IMR-90 (cell line): ENCODE measurements around the gene IVNS1ABP. TPM values are rescaled to one million over a fixed set of nuclear protein-coding genes. Genes with fewer than 3 reads are reported as not detected.

Experiments used
- ATAC-seq: fragments of 200-7000 bp; cut with Tn5 transposase; 2 replicates; pipeline ENCODE4 v1.9.1; 2020; ENCODE audit warnings: low read depth, mild to moderate bottlenecking, moderate library complexity
- BruUV-seq: library from RNA; stranded (reverse); fragments of 400-500 nt; replicated peaks from 2 replicates; lab custom pipeline; 2021; lab: Mats Ljungman, UMichigan
- CTCF ChIA-PET: fragments of 300-600 bp; formaldehyde crosslinking; extraction: SDS; loops from one replicate; lab custom pipeline; 2021; ENCODE audit warnings: antibody characterized with exemption; lab: Yijun Ruan, JAX
- POLR2A ChIA-PET: fragments of 300-600 bp; sonication (Branson Sonifier 250); formaldehyde crosslinking; loops from one replicate; lab custom pipeline; 2022; ENCODE audit warnings: antibody characterized with exemption; ENCODE audit not compliant: unreplicated experiment; lab: Charles Lee
- DNase-seq: peaks from one replicate; pipeline ENCODE4 v3.0.0; 2013
- H2AFZ ChIP-seq: replicated peaks from 2 replicates; pipeline ENCODE3; 2013; ENCODE audit warnings: low read length, mild to moderate bottlenecking; ENCODE audit not compliant: poor library complexity
- H2AK5ac ChIP-seq: 2 replicates; pipeline ENCODE4 v1.6.1; 2013; ENCODE audit warnings: low read depth, low read length, inconsistent platforms
- H2AK9ac ChIP-seq: replicated peaks from 2 replicates; pipeline ENCODE3; 2013; ENCODE audit warnings: mild to moderate bottlenecking, low read depth, low read length, moderate library complexity; ENCODE audit not compliant: poor library complexity
- H2BK120ac ChIP-seq: 2 replicates; pipeline ENCODE4 v1.6.1; 2013; ENCODE audit warnings: low read depth, low read length, inconsistent platforms
- H2BK15ac ChIP-seq: 3 replicates; pipeline ENCODE4 v1.6.1; 2013; ENCODE audit warnings: low read depth, low read length, inconsistent platforms
- H2BK20ac ChIP-seq: 2 replicates; pipeline ENCODE4 v1.6.1; 2013; ENCODE audit warnings: low read depth, mild to moderate bottlenecking, inconsistent platforms, low read length, moderate library complexity
- H2BK5ac ChIP-seq: 2 replicates; pipeline ENCODE4 v1.6.1; 2013; ENCODE audit warnings: mild to moderate bottlenecking, low read depth, low read length, inconsistent platforms; ENCODE audit not compliant: poor library complexity, severe bottlenecking
- H3K14ac ChIP-seq: replicated peaks from 2 replicates; pipeline ENCODE4 v1.6.1; 2013; ENCODE audit warnings: low read depth, low read length, inconsistent platforms
- H3K18ac ChIP-seq: 2 replicates; pipeline ENCODE4 v1.6.1; 2013; ENCODE audit warnings: low read depth, low read length, control low read depth
- H3K23ac ChIP-seq: 2 replicates; pipeline ENCODE4 v1.6.1; 2013; ENCODE audit warnings: low read depth, low read length, inconsistent platforms
- H3K27ac ChIP-seq: 2 replicates; pipeline ENCODE4 v1.5.1; 2013; ENCODE audit warnings: mild to moderate bottlenecking, control low read depth, low read length; ENCODE audit not compliant: insufficient read depth
- H3K27me3 ChIP-seq: 2 replicates; pipeline ENCODE4 v1.6.1; 2013; ENCODE audit warnings: low read length; ENCODE audit not compliant: control insufficient read depth, insufficient read depth
- H3K36me3 ChIP-seq: 2 replicates; pipeline ENCODE4 v1.6.1; 2013; ENCODE audit warnings: low read length, mixed read lengths; ENCODE audit not compliant: control insufficient read depth, insufficient read depth
- H3K4ac ChIP-seq: 2 replicates; pipeline ENCODE4 v1.6.1; 2013; ENCODE audit warnings: low read depth, low read length, inconsistent platforms
- H3K4me1 ChIP-seq: 2 replicates; pipeline ENCODE4 v1.6.1; 2013; ENCODE audit warnings: low read length, mixed read lengths; ENCODE audit not compliant: control insufficient read depth, insufficient read depth
- H3K4me2 ChIP-seq: 2 replicates; pipeline ENCODE4 v1.6.1; 2013; ENCODE audit warnings: low read depth, mild to moderate bottlenecking, control low read depth, low read length, moderate library complexity
- H3K4me3 ChIP-seq: 2 replicates; pipeline ENCODE4 v1.5.1; 2013; ENCODE audit warnings: low read depth, mild to moderate bottlenecking, control low read depth, low read length, moderate library complexity; ENCODE audit not compliant: insufficient read depth
- H3K56ac ChIP-seq: 2 replicates; pipeline ENCODE4 v1.6.1; 2013; ENCODE audit warnings: low read length, inconsistent platforms; ENCODE audit not compliant: insufficient read depth; ENCODE audit errors: extremely low read depth
- H3K79me1 ChIP-seq, 2 experiments: 2 replicates each; pipeline ENCODE4 v1.6.1; 2013; ENCODE audit warnings: low read length in 2 of 2, inconsistent platforms in 1 of 2, low read depth in 1 of 2
- H3K9ac ChIP-seq: 2 replicates; pipeline ENCODE4 v1.6.1; 2013; ENCODE audit warnings: low read depth, low read length, control low read depth
- H3K9me1 ChIP-seq: 2 replicates; pipeline ENCODE4 v1.6.1; 2013; ENCODE audit warnings: low read length, inconsistent platforms; ENCODE audit not compliant: insufficient read depth
- H3K9me3 ChIP-seq: 2 replicates; pipeline ENCODE4 v1.6.1; 2013; ENCODE audit warnings: low read length; ENCODE audit not compliant: control insufficient read depth, insufficient read depth
- H4K20me1 ChIP-seq: 2 replicates; pipeline ENCODE4 v1.6.1; 2013; ENCODE audit warnings: low read length, inconsistent platforms; ENCODE audit not compliant: insufficient read depth
- H4K5ac ChIP-seq: 2 replicates; pipeline ENCODE4 v1.6.1; 2013; ENCODE audit warnings: mild to moderate bottlenecking, low read depth, low read length, control low read depth
- H4K8ac ChIP-seq, 2 experiments: 2 replicates each; pipeline ENCODE4 v1.6.1; 2013; ENCODE audit warnings: low read depth in 2 of 2, low read length in 2 of 2, control low read depth in 1 of 2, inconsistent platforms in 1 of 2
- H4K91ac ChIP-seq: 2 replicates; pipeline ENCODE4 v1.6.1; 2013; ENCODE audit warnings: low read depth, low read length, inconsistent platforms; ENCODE audit not compliant: insufficient read depth
- CHD1 ChIP-seq: IDR thresholded peaks from 2 replicates; pipeline ENCODE4 v1.6.1; 2012; ENCODE audit warnings: low read depth, low read length, improper control_type of control experiment
- MAZ ChIP-seq: IDR thresholded peaks from 2 replicates; pipeline ENCODE4 v1.6.1; 2012; ENCODE audit warnings: low read depth, mild to moderate bottlenecking, low read length, improper control_type of control experiment, moderate library complexity, borderline replicate concordance
- NFE2L2 ChIP-seq: fragments of 150-350 bp; IDR thresholded peaks from 2 replicates; pipeline ENCODE4 v1.6.1; 2016; ENCODE audit warnings: low read depth, mild to moderate bottlenecking, low read length
- POLR2A ChIP-seq: IDR thresholded peaks from 2 replicates; pipeline ENCODE4 v1.6.1; 2012; ENCODE audit warnings: mild to moderate bottlenecking, low read depth, low read length
- RAD21 ChIP-seq: IDR thresholded peaks from 2 replicates; pipeline ENCODE4 v1.6.1; 2012; ENCODE audit warnings: low read length, improper control_type of control experiment
- RCOR1 ChIP-seq: IDR thresholded peaks from 2 replicates; pipeline ENCODE4 v1.6.1; 2012; ENCODE audit warnings: mild to moderate bottlenecking, low read length, improper control_type of control experiment; ENCODE audit not compliant: insufficient replicate concordance
- RFX5 ChIP-seq: IDR thresholded peaks from 2 replicates; pipeline ENCODE4 v1.8.0; 2012; ENCODE audit warnings: low read depth, mild to moderate bottlenecking, low read length, moderate library complexity
- WGBS, 2 experiments: methylation state at CpG; one replicate each; pipeline versions ENCODE4 v1.1.5 to v1.1.7; 2013; ENCODE audit warnings: missing lambda C conversion rate in 2 of 2; ENCODE audit not compliant: insufficient read length in 1 of 2; ENCODE audit errors: extremely low coverage in 2 of 2; 5-methylcytosine and 5-hydroxymethylcytosine counted together
- dilution Hi-C: fragments of 300-500 bp; cut with HindIII; formaldehyde crosslinking; loops from one replicate; pipeline ENCODE4 v1.14.3; 2018; ENCODE audit warnings: low sequenced_read_pairs; ENCODE audit not compliant: unreplicated experiment
- in situ Hi-C: fragments of 300-500 bp; cut with MboI; formaldehyde crosslinking; loops from 3 replicates; pipeline ENCODE4 v1.14.3; 2019; ENCODE audit warnings: low sequenced_read_pairs, inconsistent platforms, mixed read lengths
- intact Hi-C: fragments of 100-400 bp; cut with micrococcal nuclease; formaldehyde crosslinking; loops from 2 replicates; pipeline ENCODE4 v1.10.0; 2022
- polyA plus RNA-seq, 3 experiments: library from polyadenylated mRNA; depleted of rRNA; stranded (reverse); fragments of >200 nt; gene quantifications; 2 replicates each; pipeline ENCODE4 v1.2.3, GENCODE V29; 2012; ENCODE audit warnings: low replicate concordance in 1 of 3
- total RNA-seq: library from RNA; depleted of rRNA; stranded (reverse); fragments of >200 nt; gene quantifications from 2 replicates; pipeline ENCODE4 v1.2.3, GENCODE V29; 2012
- TF ChIP-seq, protein P1 (sequence below): fragments of 150-350 bp; IDR thresholded peaks from 2 replicates; pipeline ENCODE4 v1.6.1; 2016; ENCODE audit warnings: low read depth, mild to moderate bottlenecking, low read length, moderate library complexity, borderline replicate concordance
- TF ChIP-seq, protein P2 (sequence below): fragments of 150-350 bp; IDR thresholded peaks from 2 replicates; pipeline ENCODE4 v1.6.1; 2017; ENCODE audit warnings: mild to moderate bottlenecking, antibody characterized with exemption, low read length, low read depth

IVNS1ABP gene
- total and polyA plus RNA-seq, 2 of the 4 experiments (the other 2 are of a cell fraction), result 21.8 to 26.7 TPM

DNA sequence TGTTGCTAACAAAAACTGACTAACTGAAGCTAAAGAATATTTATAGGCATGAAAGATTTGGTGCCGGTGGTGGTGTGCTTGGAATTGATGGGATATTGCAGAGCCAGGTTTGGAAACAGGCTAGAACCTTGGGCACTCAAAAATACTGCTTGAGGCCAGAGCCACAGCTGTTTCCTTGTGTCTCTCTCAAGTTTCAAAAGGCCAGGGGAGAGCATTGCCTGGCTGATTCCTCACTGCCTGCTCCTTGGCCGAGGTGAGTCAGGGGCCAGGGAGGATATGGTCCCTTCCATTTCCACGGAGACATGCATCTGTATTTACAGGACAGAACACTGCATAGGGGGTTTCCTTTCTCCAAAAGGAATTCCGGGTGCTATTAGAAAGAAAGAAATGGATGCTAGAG is 36.1 kb upstream of the IVNS1ABP start:
- no peak overlapping the region for H3K4me3 ChIP-seq
- H2AFZ ChIP-seq, result no peak overlapping the region
- H3K9me3 ChIP-seq, result no peaks in the 10 kb centered on the region
- no peak overlapping the region for H2AK5ac ChIP-seq
- no peak overlapping the region for H3K9ac ChIP-seq
- in situ Hi-C loops (no loop called here), dilution Hi-C loops (no loop called here), intact Hi-C loops (no loop called here)
- no peaks in the 10 kb centered on the region; the same call in 1 of the 2 replicates for H3K9me1 ChIP-seq
- no peak overlapping the region for H3K4me2 ChIP-seq
- no peak overlapping the region for H2BK120ac ChIP-seq
- ATAC-seq, result no peak
- no peak for TF ChIP-seq CHD1
- TF ChIP-seq RAD21, result no peak
- no peak for TF ChIP-seq NFE2L2
- TF ChIP-seq, protein P1, sequence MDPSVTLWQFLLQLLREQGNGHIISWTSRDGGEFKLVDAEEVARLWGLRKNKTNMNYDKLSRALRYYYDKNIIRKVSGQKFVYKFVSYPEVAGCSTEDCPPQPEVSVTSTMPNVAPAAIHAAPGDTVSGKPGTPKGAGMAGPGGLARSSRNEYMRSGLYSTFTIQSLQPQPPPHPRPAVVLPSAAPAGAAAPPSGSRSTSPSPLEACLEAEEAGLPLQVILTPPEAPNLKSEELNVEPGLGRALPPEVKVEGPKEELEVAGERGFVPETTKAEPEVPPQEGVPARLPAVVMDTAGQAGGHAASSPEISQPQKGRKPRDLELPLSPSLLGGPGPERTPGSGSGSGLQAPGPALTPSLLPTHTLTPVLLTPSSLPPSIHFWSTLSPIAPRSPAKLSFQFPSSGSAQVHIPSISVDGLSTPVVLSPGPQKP, result no peak
- TF ChIP-seq, protein P2, sequence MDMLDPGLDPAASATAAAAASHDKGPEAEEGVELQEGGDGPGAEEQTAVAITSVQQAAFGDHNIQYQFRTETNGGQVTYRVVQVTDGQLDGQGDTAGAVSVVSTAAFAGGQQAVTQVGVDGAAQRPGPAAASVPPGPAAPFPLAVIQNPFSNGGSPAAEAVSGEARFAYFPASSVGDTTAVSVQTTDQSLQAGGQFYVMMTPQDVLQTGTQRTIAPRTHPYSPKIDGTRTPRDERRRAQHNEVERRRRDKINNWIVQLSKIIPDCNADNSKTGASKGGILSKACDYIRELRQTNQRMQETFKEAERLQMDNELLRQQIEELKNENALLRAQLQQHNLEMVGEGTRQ, result no peak
- no peak for TF ChIP-seq POLR2A
- no peak for TF ChIP-seq MAZ
- TF ChIP-seq RCOR1, result no peak
- TF ChIP-seq RFX5, result no peak
- H4K5ac ChIP-seq, result no peak overlapping the region
- no peak overlapping the region for H2BK20ac ChIP-seq
- no peak overlapping the region for H2BK5ac ChIP-seq
- H3K23ac ChIP-seq, result no peak overlapping the region
- no peak overlapping the region for H3K56ac ChIP-seq
- H3K36me3 ChIP-seq, result no peaks in the 10 kb centered on the region
- CTCF ChIA-PET, result interaction anchor here (0.6 kb wide), 3 partner anchors 35 to 141 kb away, joined by 3 to 4 read pairs (median 3); no protein-coding TSS in a partner anchor
- no peak overlapping the region for H3K27ac ChIP-seq
- POLR2A ChIA-PET, result no interaction called here
- no peaks in the 10 kb centered on the region for H4K20me1 ChIP-seq
- no TSS peak for BruUV-seq
- H3K79me1 ChIP-seq, result no peaks in the 10 kb centered on the region
- H4K8ac ChIP-seq, result no peak overlapping the region
- H2AK9ac ChIP-seq, result no peak overlapping the region
- WGBS, 2 experiments, result 47% methylated on average over 2 of the region's 4 CpGs; no CpG with 5 or more reads in 1 of the 2 experiments
- H3K27me3 ChIP-seq, result no peaks in the 10 kb centered on the region
- no peak overlapping the region for H3K4ac ChIP-seq
- H3K4me1 ChIP-seq, result no peaks in the 10 kb centered on the region
- H3K14ac ChIP-seq, result no peak overlapping the region
- no peak overlapping the region for H2BK15ac ChIP-seq
- H4K91ac ChIP-seq, result no peak overlapping the region
- H3K18ac ChIP-seq, result no peak overlapping the region
- DNase-seq, result no peak
